Measurements from ENCODE around the gene GOLGA6B.
A peak's percentile ranks its signal among the peaks of the same experiment; 100 is the strongest.
"Not testable (repeated sequence)": the region's sequence is repeated elsewhere in the genome, so short reads cannot be mapped to it uniquely, and the experiment has no call there.

Gene GOLGA6B

DNA sequence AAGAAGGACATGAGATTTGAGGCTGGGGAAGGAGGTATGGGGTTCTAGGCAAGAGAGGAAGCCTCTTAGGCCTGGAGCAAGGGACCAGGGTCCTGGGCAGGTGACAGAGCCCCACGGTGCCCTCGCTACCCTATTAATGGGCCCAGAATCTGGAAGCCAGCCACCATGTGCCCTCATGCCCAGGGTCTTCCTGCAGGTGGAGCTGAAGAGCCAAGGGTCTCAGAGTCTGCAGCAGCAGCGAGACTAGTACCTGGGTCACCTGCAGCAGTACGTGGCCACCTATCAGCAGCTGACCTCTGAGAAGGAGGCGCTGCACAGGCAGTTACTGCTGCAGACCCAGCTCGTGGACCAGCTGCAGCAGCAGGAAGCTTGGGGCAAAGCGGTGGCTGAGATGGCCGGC lies 9.4 kb downstream of the GOLGA6B start:
- DNase-seq (ENCODE audit: low read depth) = not testable (repeated sequence)

DNA sequence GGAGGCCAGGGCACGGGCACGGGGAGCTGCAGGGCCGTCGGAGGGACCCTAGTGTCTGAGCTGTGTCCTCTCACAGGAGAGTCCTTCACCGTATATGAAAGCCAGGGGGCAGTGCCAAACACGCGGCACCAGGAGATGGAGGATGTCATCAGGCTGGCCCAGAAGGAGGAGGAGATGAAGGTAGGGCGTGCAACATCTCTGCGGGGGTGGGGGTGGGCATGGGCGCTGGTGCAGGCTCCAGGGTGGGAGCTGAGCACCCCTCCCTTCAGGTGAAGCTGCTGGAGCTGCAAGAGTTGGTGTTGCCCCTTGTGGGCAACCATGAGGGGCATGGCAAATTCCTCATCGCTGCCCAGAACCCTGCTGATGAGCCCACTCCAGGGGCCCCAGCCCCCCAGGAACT lies 11.2 kb downstream of the GOLGA6B start:
- DNase-seq (ENCODE audit: low read depth) = not testable (repeated sequence)

GRCh38 chr15:72669803-72670202 lies 15.3 kb downstream of the GOLGA6B start:
- DNase-seq (ENCODE audit: low read depth) = not testable (repeated sequence)

DNA sequence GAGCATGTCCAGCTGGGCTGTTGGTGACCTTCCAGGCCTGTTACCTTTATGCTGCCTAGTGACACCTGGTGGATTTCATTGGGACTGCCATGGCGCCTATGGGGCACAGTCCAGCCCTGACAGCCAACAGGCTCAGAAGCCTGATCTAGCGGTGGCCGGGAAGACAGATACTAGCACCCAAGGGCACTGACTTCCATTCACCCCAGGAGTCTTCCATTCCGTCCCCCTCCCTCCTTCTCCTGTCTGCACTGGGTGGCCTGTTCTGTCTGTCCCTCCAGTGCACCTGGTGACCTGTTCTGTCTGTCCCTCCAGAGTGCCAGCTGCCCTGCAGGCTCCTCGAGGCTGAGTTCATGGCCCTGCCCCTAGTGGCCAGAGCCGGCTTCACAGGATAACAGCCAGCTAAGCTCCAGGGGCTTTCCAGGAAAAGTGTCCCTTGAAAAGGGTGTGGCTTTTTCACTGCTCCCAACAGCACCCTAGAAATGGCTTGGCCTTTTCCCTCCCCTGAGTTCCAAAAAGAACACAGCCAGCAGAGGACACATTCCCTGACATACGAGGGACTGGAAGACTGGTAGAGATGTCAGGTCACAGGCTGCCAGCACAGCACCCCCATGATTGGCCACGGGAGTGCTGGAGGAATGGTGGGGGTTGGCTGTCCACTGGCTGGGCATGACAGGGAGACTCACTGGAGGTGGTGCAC lies 16.3 kb downstream of the GOLGA6B start:
- DNase-seq (ENCODE audit: low read depth) = peak; percentile 75

GRCh38 chr15:72671525-72671924 lies 17.0 kb downstream of the GOLGA6B start:
- no peak for DNase-seq (ENCODE audit: low read depth)

DNA sequence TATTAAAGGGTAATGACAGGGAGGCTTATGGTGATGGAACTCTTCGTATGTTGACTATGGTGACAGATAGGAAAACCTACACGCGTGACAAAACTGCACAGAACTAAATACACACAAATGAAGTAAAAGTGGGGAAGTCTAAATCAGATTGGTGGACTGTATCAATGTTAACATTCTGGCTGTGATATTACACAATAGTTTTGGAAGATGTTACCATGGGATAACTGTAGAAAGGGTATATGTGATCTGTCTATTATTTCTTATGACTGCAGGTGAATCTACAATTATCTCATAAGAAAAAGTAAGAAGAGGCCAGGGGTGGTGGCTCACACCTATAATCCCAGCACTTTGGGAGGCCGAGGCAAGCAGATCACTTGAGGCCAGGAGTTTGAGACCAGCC lies 22.3 kb downstream of the GOLGA6B start:
- no peak for DNase-seq (ENCODE audit: low read depth)

DNA sequence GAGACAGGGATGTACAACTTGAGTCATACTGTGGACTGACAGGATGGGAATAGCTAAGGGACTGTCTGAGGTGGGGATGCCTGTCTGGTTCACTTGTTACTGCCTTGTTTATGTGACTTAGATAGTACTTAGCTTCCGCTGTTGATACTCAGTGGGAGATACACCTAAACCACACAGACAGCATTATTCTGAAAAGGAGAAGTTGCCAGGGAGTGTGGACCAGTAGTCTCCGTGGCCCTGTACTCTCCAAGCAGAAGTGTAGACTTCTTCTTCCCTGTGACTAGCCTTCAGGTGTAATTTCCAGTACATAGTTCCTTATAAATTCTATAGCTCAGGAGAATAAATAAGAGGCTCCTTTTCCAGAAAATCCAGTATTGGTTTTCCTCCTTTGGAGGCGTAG lies 26.4 kb downstream of the GOLGA6B start:
- DNase-seq (ENCODE audit: low read depth) = no peak

- no peak for DNase-seq (ENCODE audit: low read depth)
Measured at GRCh38 chr15:72682772-72683171, 28.3 kb downstream of the GOLGA6B start.

- no peak for DNase-seq (ENCODE audit: low read depth)
Measured at GRCh38 chr15:72685301-72685924, 30.9 kb downstream of the GOLGA6B start.

GRCh38 chr15:72685925-72686794 lies 31.7 kb downstream of the GOLGA6B start, which contains the start of the genes BBS4 and HIGD2B:
Gene BBS4, plus strand, starts transcription at chr15:72686207. Its CDS starts 21 bp downstream, at chr15:72686228.
Gene HIGD2B, minus strand, starts transcription at chr15:72686182. Its CDS starts 9,808 bp downstream, at chr15:72676374.
- DNase-seq (ENCODE audit: low read depth) = peak; percentile 59

- no peak for DNase-seq (ENCODE audit: low read depth)
Measured at GRCh38 chr15:72688697-72689096, 34.2 kb downstream of the GOLGA6B start.

DNA sequence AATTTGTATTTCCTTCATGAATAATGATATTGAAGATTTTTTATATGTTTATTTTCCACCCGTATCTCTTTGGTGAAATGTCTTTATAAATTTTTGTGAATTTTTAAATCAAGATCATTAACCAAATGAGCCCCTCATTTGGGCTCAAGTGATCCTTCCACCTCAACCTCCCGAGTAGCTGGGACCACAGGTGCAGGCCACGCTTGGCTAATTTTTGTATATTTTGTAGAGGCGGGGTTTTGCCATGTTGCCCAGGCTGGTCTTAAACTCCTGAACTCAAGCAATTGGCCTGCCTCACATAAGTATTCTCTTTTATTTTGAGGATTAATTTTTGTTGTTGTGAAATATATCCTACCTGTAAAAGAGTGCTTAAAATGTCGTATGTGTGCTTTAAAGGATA lies 36.4 kb downstream of the GOLGA6B start:
- DNase-seq (ENCODE audit: low read depth) = no peak

DNA sequence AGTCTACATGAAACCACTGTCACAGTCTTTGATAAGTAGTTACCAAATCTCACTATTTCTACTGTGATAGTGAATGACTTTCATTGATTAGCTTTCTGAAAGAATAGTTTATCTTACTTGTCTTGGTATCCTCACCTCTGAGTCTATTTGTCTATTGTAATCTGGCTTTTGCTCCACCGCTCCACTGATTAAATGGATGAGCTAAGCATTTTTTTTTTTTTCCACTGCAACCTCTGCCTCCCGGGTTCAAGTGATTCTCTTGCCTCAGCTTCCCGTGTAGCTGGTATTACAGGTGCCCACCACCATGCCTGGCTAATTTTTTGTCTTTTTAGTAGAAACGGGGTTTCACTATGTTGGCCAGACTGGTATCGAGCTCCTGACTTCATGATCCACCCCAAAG lies 44.4 kb downstream of the GOLGA6B start:
- DNase-seq (ENCODE audit: low read depth) = no peak

DNA sequence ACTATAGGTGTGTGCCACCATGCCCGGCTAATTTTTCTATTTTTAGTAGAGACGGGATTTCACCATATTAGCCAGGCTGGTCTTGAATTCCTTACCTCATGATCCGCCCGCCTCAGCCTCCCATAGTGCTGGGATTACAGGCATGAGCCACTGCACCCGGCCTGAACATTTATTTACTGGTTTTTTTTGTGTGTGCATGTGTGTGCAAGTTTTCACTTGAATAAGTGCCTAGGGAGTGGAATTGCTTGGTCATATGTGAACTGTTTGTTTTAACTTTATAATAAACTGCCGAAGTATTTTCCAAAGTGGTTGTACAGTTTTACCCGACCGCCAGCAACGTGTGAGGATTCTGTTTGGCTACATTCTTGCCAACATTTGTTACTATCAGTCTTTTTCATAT lies 45.6 kb downstream of the GOLGA6B start:
- DNase-seq (ENCODE audit: low read depth) = no peak

DNA sequence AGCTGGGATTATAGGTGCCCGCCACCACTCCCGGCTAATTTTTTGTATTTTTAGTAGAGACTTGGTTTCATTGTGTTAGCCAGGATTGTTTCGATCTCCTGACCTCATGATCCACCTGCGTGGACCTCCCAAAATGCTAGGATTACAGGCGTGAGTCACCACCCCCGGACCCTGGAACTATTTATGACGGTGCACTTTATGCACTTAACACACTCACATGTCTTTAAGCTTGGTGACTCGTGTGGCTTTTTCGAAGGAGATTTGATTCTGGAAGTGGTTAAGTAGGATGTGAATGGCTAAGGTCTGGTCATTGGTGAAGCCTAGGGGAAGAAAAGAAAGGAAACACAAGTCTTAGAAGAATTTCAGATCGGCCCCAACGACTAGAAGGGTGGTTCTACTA lies 51.8 kb downstream of the GOLGA6B start:
- no peak for DNase-seq (ENCODE audit: low read depth)

DNA sequence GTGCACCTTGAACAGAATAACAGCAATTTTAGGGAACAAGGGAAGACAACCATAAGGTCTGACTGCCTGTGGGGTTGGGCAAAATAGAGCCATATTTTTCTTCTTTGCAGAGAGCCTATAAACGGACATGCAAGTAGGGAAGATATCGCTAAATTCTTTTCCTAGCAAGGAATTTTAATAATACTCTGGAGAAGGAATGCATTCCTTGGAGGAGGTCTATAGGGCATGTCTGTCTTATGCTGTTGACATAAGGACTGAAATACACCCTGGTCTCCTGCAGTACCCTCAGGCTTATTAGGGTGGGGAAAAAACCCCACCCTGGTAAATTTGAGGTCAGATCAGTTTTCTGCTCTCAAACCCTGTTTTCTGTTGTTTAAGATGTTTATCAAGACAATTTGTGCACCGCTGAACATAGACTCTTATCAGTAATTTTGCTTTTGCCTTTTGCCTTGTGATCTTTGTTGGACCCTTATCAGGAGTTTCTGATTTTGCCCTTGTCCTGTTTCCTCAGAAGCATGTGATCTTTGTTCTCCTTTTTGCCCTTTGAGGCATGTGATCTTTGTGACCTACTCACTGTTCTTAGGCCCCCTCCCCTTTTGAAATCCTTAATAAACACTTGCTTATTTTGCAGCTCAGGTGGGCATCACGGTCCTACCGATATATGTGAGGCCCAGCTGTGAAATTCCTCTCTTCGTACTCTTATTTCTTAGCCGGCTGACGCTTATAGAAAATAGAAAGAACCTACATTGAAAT lies 54.2 kb downstream of the GOLGA6B start:
- DNase-seq (ENCODE audit: low read depth) = not testable (repeated sequence)
